Cardiac fibroblast (primary cell): ENCODE results near the gene USP34.

Experiments used
- DNase-seq, 2 donors: peaks; one replicate each; pipeline versions ENCODE4 v3.0.0 to v3.0.0-alpha.2; 2010; ENCODE audit warnings: low read depth in 2 of 2
- H3K4me3 ChIP-seq, 2 donors: replicated peaks in 1 of 2; 1 replicate in 1 of 2; 2 replicates in 1 of 2; pipeline ENCODE4 v1.5.1; 2011; ENCODE audit warnings: low read depth in 2 of 2, low read length in 2 of 2, mild to moderate bottlenecking in 2 of 2, moderate library complexity in 1 of 2
- TF ChIP-seq, protein P1 (sequence below): IDR thresholded peaks from one replicate; pipeline ENCODE4 v1.5.1; 2011; ENCODE audit warnings: low read depth, mild to moderate bottlenecking, low read length, inconsistent platforms

USP34 gene

DNA sequence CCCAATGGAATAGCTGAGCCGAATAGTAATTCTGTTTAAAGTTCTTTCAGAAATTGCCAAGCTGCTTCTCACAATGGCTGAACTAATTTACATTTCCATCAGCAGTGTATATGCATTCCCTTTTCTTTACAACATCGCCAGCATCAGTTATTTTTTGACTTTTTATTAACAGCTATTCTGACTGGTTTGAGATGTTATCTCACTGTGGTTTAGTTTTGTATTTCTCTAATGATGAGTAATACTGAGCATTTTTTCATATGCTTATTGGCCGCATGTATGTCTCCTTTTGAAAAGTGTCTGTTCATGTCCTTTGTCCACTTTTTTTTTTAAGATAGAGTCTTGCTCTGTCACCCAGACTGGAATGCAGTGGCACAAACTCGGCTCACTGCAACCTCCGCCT is 208.2 kb downstream of the USP34 start:
- peak in 1 of 2 donors; percentile 66 for DNase-seq
- H3K4me3 ChIP-seq, result no peak overlapping the region
- TF ChIP-seq, protein P1, sequence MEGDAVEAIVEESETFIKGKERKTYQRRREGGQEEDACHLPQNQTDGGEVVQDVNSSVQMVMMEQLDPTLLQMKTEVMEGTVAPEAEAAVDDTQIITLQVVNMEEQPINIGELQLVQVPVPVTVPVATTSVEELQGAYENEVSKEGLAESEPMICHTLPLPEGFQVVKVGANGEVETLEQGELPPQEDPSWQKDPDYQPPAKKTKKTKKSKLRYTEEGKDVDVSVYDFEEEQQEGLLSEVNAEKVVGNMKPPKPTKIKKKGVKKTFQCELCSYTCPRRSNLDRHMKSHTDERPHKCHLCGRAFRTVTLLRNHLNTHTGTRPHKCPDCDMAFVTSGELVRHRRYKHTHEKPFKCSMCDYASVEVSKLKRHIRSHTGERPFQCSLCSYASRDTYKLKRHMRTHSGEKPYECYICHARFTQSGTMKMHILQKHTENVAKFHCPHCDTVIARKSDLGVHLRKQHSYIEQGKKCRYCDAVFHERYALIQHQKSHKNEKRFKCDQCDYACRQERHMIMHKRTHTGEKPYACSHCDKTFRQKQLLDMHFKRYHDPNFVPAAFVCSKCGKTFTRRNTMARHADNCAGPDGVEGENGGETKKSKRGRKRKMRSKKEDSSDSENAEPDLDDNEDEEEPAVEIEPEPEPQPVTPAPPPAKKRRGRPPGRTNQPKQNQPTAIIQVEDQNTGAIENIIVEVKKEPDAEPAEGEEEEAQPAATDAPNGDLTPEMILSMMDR, result no peak

DNA sequence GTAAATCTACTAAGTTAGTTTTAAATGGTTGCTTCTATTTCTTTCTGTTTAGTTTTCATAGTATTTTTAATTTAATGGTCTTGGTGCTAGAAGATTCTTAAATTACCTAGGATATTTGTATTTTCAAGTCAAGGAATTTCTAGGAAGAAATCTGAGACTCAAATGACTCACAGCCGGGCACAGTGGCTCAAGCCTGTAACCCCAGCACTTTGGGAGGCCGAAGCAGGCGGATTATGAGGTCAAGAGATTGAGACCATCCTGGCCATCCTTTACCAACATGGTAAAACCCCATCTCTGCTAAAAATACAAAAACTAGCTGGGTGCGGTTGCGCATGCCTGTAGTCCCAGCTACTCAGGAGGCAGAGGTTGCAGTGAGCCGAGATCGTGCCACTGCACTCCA is 213.4 kb downstream of the USP34 start:
- no peak overlapping the region for H3K4me3 ChIP-seq

DNA sequence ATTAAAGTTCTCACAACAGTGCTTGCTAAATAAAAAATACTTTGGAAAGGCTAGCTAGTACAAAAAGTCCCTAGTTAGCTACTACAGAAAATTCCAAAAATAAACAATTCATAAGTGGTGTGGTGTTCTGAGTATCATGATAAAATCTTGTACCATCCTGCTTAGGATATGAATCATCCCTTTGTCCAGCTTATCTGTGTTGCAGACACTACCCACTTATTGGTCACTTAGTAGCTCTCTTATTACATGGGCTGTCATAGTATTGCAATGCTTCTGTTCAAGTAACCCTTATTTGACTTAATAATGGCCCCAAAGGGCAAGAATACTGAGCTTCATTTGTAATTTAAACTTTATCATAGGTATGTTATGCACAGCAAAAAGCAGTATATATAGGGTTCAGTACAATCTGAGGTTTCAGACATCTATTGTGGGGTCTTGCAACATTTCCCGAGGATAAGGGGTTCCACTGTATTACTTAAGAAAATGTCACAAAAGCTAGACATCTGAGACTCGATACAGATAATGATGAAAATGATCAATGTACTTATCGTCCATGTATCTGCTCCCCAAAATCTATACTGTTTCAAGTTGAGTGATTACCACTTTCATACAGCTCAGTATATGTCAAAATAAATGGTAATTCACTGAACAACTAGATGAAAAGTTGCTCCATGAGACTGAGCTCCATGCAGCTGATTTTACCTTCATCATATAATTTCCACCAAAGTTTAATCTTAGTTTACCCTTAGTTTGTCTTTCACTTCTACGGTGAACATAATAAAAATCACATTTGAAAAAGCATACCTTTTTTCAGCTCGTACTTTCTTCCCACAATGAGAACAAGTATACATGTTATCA is 215.1 kb downstream of the USP34 start:
- H3K4me3 ChIP-seq, result no peak overlapping the region
- TF ChIP-seq, protein P1, result no peak
- peak; percentile 71 to 89 for DNase-seq

More for the DNA sequence above, 213.4 kb downstream of the USP34 start:
- DNase-seq, result no peak
- TF ChIP-seq, protein P1, result no peak

DNA sequence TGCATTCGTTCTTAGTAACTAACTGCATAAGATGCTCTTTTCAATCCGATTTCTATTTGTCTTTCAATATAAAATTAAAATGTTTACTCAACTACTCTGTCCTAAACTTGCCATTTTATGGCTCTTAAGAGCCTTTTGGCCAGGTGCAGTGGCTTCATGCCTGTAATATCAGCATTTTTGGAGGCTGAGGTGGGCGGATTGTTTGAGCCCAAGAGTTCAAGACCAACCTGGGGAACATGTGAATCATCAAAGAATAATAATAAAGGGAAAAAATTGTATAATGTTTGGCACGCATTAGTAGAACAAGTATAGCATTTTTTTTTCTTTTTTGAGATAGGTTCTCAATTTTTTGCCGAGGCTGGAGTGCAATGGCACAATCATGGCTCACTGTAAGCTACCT is 216.4 kb downstream of the USP34 start:
- DNase-seq, result peak in 1 of 2 donors; percentile 64
- no peak overlapping the region for H3K4me3 ChIP-seq
- TF ChIP-seq, protein P1, result no peak

DNA sequence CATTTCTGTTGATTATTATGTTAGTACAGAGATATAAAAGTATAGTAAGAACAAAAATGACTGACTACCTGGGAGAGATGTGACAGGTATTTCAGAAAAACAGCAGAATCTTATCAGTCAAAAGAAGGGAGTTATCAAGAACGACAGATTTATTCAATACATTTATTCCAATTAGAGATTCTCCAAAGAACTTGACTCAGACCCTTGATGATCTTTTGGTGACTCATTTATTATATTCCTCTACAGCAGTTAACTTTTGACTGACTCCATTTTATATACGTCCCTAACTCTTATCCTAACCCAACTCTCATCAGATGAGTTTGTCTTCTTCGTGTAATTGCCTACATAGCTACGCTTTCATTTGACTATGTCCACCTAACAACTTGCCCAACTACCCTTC is 217.8 kb downstream of the USP34 start:
- no peak overlapping the region for H3K4me3 ChIP-seq
- TF ChIP-seq, protein P1, result no peak
- no peak for DNase-seq

DNA sequence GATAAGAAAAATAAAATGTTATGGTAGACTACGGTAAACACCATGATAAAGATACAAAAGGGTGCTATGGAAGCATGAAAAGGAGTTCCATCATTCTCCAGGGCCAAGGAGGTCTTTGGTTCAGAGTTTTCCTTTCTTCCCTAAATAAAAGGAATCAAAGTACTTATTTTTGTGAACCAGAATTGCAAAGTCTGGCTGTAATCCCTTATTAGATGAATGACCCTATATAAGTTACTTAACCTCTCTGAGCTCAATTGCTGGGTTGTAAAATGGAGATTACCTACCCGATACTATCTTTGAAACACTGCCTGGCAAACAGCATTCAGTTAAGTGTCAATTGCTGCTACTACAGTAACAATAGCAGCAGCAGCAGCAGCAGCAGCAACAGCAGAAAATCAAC is 218.9 kb downstream of the USP34 start:
- DNase-seq, result no peak
- H3K4me3 ChIP-seq, result no peak overlapping the region
- TF ChIP-seq, protein P1, result no peak
